ENCODE data around the gene BHMT.
A peak's percentile ranks its signal among the peaks of the same experiment; 100 is the strongest.
"Not testable (repeated sequence)": the region's sequence is repeated elsewhere in the genome, so short reads cannot be mapped to it uniquely, and the experiment has no call there.

The BHMT gene

DNA sequence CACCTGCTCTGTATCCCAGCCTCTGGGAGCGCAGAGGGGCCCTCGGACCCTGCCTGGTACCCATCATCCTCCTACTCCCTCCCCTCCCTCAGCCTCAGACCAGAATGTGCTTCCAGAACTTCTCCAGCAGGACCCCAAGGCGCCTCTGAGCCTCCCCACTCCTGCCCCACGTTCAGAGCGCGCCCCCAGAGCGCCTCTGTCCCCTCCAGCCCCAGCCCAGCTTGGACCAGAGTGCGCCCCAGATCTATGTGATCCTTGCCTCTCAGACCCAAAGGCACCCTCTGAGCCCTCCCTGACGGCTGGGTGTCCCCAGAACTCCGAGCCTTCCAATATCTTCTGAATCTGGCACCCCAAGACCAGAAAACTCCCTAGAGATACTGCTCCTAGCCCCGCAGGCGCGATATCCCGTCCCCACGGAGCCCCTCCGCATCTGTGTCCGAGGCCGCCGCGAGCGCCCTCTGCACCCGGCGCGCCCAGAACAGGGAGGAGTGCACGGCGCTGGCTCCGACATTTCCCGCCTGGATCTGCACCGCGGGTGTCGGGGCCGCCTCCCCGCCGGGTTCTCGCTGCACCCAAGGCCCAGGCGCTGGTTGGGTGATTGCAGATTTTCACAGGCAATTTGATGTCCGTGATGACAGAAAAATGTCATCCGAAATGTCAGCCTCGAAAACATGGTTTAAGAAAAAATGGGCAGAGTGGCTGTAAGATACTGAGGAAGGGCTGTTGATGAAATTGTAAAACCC, 522 bp downstream of the BHMT start:
- DNase-seq = no peak

DNA sequence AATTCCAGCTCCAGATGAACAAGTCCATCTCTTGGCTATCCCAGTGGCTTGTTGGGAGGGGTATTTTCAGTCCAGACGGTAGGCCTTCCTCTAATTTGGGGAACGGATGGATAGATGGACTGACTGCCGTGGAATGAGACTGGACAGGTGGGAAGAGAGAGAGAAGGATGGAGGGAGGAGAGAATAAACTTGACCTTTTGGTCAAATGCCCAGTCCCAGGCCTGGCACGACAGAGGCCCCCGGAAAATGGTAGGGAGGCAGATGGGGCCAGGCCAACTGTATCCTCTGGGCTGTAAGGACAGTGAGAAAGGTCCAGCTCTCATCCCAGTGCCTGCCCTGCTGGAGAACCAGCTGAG, 1.1 kb downstream of the BHMT start:
- no peak for DNase-seq

DNA sequence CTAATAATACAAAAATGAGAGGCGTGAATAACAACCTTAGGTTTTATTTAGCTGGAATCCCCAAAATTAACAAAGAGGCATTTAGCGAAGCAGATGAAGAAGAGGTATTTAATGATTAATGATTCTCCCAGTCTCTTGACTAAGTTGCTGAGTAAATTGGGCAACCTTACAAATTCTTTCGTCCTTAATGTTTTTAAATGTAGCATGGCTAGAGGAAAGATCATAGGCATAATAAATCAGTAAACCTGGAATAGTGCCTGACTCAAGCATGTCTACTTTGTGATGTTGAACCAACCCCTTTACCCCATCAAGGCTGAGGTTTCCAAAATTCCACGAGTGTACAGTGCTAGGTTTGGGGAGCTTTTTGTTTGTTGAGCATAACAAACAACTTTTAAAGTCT, 7.9 kb downstream of the BHMT start:
- no peak for DNase-seq

DNA sequence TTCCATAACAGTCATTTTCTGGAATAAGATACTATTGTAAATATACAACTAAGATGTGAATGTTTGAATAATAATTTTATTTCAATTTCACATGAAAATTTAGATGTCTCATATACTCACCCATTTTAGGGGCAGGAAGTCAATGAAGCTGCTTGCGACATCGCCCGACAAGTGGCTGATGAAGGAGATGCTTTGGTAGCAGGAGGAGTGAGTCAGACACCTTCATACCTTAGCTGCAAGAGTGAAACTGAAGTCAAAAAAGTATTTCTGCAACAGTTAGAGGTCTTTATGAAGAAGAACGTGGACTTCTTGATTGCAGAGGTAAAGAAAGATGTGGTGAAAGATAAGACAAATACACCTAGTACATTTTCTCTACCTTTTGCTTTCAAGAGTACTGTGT, 8.6 kb downstream of the BHMT start:
- DNase-seq = no peak

DNA sequence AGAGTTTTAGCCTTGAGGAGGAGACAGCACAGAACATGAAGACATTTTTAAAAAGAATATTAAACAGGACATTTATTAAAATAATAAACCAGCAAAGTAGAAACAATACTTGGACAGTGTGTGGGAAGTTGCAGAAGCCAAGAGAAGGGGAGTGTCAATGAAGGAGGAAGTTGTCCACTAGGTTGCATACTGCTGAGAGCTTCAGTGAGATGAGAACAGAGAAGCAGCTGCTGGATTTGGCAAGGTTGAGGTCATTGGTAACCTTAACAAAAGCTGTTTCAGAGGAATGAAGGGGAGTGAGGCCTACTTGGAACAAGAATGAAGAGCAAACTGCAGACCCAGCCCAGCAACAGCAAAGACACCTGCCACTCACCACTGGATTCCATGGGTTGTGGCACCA, 11.4 kb downstream of the BHMT start:
- DNase-seq = peak; percentile 54

DNA sequence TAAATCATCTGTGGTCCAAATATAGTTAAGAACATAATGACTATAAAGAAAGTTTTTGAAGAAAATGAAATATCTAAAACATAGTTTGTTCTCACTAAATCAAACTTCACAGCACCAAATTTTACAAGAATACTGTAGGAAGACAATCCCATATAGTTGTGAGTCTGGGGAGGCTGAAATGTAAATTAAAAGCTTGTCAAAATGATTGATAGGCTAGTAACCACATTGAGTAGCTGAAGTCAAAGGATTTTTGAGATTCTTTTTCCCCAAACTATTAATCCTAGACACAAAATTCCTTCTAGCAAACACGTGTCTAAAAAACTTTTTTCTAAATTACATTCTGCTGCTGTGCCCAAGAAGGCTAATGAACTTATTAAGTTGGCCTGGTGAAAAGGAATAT, 13.0 kb downstream of the BHMT start:
- DNase-seq = no peak

DNA sequence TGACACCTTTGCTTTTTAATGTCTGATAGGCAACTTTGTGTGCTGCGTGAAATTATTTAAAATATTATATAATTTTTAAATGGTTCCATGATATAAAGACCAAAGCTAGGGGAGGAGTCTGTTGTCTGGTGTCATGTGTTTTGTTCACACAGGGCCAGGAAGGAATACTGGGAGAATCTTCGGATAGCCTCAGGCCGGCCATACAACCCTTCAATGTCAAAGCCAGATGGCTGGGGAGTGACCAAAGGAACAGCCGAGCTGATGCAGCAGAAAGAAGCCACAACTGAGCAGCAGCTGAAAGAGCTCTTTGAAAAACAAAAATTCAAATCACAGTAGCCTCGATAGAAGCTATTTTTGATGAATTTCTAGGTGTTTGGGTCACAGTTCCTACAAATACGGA, 19.2 kb downstream of the BHMT start:
- DNase-seq = no peak

DNA sequence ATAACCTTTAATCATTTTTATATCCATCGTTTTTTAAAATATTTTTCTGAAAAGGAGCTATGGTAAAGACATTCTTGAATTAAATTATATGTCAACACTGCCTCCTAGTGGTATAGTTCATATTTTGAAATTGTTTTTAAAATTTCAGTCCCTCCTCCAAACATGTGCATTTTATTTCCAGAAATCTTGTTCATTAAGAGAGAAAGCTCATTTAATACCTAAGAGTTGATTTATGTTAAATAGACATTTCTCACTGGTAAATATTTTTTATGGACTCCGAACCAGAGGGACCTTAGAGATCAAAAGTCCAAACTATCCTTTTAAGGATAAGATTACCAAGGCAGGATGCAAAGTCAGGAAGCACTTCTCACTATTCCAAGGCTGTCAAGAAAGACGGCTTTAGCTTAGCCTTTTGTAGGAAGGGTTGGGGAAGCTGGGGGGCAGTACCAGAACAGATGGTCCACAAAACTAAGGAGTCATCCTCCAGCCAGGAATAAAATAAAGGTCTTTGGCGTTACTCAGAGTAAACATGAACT, 21.6 kb downstream of the BHMT start:
- DNase-seq = peak; percentile 84

DNA sequence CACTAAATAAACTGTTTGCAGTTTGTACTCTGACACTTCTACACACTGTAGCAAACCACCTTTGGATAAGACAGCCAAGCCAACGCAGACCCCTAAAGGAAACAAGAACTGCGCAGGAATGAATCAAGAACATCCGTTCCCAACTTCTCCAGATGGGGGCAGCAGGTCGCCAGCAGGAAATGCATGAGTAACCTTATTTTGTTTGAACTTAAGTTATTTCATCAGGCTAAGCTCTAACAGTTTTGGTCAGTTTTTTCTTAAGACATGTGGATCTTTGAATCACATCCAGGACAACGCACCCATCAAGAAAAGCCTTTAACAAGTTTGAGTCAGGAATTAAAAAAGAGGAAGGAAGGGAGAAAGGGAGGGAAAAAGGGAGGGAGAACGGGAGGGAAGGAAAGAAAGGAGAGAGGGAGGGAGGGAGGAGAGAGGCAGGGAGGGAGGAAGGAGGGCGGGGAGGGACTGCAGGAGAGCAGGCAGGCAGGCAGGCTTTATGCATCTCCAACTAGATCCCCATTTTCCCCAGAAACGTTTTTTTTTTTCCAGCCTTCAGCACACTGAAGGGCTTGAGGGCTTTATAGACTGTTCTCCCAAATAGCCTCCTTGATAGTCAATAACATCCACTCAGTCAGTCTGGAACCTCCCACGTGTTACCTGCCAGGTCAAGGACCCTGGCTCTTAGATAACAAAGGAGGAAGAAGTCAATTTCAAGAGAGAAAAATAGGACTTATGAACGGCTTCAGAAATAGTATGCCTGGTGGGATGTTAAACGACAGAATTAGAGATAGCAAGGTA, 22.2 kb downstream of the BHMT start:
- peak; percentile 90 for DNase-seq

DNA sequence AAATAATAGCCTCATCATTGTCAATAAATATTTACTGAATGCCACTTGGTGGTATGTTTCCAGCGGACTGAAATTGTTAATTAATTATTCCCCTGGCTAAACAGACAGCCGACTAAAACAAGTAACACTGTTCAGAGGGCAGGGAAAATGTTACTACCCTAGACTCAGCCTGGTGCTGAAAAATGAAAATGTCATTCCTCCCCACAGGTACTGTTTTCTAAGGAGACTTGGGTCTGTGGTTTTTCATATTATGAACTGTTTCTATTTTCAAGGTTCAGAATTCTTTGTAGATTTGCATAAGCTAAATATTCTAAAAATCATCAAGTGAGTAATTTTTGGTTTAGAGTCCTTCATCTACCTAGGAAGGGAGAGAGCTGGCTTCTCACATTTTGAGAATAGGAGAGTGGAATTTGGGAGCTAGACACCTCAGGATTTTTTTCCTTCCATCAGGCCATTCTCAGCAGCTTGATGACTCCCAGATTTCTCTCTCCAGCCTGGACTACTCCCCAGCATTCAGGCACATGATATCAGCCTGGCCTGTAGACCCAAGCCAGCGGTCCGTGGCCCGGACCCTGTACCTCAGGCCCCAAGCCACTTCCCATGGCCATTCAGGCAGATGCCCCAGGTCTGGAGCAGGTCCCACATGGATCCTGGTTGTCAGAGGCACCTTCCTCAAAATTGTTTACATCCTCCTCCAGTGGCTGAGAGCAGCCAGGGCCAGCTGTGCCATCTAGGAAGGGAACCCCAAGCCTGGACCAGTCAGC, 24.4 kb downstream of the BHMT start:
- no peak for DNase-seq

DNA sequence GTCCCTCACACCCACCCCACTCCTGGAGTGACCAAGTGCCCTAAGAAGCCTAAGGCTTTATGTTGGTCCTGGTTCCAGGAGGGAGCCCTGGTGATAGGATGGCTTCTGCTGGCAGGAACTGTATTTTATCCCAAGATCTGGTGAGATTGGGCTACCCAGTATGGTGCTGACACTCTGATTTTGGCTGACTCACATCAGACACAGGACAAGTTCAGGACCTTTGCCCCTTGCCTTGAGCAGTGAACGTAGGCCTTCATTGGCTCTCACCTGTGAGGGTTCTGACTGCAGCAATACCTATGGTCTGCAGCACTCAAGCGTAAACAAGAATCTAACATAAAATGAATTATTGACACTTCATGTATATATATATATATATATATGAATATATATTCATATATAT, 25.0 kb downstream of the BHMT start:
- no peak for DNase-seq

DNA sequence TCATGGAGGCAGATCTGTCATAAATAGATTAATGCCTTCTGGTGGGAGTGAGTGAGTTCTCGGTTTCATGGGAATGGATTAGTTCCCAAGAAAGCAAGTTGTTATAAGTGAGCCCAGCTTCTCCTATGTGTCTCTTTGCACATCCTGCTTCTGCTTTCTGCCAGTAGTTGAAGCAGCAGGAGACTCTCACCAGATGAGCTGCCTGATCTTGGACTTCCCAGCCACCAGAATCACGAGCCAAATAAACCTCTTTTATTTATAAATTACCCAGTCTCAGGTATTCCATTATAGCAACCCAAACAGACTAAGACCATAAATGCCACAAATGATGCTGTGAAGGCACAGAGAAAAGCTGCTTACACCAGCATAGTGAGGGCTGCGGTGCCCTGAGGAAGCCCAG, 28.9 kb downstream of the BHMT start:
- DNase-seq = no peak

DNA sequence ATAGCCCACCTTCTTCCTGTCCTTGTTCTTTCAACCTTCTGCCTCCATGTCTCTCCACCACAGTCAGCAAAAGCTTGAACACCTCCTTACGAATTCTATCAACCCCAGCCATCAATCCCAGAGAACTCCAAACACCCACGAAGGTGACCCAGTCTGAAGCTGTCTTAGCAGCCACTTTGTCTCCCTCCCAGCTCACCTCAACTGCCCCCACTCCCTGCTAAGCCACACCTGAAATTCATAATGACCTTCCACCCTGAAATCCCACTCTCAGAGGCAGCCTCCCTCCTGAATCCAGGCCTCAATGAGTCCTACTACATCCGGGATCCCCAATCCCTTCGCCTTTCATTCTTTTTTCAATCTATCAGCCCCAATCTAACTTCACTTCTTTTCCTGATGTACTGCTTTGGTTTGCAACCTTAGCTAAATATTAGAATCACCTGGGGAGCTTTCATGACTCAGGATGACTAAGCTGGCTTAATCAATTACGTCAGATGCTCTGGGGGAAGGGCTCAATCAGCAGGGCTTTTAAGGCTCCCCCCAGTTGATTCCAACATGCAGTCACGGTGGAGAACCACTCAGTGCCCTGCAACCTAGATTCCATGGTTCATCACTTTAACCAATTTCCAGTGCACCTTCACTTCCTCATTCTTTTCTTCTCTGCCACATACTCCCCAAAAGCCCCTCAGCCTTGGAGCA, 32.2 kb downstream of the BHMT start:
- no peak for DNase-seq

DNA sequence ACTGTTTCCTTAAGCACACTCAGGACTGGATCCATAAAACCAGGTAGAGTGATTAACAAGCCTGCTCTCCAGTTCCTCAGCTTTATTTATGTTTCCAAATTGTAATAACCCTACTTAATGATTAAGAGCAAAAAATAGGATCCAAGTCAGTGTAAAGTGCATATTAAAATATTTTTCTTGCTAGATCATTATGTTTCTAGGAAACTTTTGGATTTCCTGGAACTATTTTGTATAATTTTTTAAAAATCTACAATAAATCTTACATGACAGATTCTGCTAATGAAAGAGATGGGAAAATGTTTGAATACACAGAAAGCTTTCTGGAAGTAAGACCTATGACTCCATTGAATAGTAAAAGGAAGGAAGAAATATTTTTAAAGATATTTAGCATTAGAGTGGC, 35.5 kb downstream of the BHMT start:
- no peak for DNase-seq

DNA sequence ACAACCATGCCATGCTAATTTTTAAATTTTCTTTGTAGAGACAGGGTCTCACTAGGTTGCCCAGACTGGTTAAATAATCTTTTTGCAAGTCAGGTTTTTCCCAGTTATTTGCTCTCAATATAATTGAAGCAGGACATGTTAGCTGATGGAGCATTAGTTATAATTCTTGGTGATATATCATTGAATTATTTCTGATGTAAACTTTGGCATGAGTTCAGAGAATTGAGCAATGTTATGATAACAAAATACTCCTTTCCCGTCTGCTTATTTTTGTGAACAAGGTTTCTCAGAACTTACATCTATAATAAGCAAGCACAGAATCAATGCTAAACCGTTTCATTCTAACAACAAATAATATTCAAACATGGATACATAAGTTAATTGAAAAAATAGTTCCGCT, 37.8 kb downstream of the BHMT start:
- no peak for DNase-seq

DNA sequence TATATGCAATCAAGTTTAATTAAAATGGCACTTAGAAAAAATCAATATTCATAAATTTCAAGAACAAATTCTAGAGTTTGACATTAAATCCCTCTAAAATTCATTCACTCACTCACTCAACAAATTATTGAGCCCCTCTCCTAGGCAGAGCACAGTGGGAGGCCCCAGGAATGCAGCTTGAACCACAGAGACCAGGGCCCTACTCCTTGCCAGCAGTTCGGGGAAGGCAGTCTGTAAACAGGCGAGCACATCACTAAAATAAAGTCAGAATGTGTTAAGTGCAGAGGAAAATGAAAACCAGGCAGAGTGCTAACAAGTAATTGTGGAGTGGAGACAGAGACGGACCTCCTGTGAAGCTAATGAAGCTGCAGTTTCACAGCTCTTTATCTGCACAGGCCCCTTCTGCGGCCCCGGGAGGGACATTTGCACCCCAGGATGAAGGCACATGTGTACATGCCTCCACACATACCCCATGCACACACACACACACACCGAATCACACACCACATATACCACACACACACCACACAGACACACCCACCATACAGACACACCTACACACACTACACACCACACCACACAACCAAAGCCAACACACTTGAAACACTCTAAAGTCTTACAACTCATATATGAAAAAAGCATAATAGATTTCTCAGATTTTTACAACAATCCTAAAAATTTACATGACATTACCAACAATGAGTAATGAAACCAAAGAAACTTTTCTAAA, 40.5 kb downstream of the BHMT start:
- DNase-seq = no peak

DNA sequence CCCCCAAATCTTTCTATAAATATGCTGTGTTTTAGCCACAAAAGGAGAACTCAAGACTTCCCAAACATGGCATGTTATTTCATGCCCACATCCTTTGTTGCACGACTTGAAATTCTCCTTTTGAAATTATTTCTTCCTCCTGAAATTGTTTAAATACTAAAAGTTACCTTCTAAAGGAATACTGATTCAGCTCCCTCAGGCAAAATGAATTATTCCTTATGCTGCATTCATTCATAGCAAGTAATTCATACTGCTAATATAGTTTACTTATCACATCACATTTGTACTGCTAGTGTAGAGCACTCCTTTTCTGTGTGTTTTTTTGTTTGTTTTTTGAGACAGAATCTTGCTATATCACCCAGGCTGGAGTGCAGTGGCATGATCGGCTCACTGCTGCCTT, 45.7 kb downstream of the BHMT start:
- DNase-seq = peak; percentile 4

DNA sequence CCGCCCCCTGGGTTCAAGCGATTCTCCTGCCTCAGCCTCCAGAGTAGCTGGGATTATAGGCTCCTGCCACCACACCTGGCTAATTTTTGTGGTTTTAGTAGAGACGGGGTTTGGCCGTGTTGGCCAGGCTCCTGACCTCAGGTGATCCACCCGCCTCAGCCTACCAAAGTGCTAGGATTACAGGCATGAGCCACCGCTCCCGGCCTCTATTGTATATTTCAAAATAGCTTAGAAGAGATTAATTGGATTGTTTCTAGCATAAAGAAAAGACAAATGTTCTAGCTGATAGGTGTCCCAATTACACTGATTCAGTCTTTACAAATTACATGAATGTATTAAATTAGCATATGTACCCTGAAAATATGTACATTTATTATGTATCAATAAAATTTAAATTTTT, 50.0 kb downstream of the BHMT start:
- not testable (repeated sequence) for DNase-seq

DNA sequence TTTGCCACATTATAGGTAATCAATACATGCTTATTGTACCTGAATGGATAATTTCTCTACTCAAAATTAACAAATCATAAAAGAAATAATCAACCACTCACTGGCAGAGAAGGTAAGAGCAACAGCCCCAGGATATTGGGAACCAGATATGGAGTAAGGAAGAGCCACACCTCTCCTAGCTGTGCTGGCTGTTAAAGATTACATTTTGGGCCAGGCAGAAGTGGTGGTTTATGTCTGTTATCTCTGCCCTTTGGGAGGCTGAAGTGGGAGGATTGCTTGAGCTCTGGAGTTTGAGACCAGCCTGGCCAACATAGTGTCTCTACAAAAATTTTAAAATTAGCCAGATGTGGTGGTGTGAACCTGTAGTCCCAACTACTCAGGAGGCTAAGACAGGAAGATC, 56.4 kb downstream of the BHMT start:
- DNase-seq = peak; percentile 63

DNA sequence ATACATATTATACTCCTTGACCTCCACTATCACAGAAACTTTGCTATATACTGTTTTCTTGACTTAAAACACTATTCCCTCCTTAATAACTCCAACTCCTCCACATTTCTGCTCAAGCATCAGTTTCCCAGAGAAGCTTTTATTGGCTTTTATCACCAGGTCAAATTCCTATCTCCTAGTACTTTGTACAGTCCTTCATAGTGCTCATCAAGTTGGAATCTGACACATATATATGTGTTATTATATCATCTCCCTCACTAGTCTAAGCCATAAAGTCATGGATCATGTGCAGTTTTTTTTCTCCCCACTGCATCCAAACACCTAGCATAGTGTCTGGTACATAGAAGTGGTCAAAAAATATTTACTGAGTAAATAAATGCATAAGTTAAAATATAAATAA, 59.1 kb downstream of the BHMT start:
- no peak for DNase-seq

DNA sequence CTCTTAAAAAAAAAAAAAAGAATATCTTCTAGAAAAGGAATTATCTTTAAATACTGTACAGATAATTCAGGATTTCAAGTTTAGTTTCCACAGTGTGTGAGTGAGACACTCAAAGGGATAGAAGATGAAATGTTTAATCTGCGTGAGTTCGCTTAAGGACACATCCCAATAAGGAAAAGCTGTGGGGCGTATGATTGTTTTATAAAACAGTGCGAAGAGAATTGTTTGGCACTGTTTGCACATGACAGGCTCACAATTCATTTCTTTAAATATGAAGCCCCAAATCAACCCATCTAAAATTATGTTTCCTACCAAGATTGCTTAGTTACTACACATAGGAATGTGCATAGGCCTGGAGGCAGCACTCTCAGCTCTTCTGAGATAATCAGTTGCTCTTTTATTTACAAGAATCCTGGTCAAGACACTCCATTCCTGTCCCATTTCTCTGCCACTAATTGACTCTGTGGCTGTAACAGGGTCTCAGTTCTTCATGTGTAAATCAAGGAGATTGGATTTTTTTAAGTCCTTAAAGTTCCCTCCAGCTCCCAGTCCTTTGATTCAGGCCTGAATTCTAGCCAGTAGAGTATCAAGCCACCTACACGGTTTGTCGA, 60.1 kb downstream of the BHMT start:
- DNase-seq = no peak

DNA sequence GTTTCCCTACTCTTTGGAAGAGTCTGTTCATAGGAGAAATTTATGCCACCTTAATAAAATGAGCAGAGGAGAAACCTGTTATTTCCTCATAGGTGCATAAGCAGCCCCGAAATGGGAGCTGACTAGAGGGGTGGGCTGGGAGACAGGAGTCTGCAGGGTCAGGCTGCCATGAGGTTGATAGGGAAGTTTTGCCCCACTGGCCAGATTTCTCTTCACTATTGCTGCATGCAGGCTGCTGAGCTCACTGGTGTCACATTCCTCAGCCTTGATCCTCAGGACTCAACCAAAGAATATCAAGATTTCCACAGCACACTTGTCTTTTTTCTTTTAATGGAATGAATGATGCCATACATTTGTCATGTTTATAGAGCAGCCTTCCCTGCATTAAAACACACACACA, 60.7 kb downstream of the BHMT start:
- no peak for DNase-seq
